NCI-H2029 treated with DMSO at 0.1 percent for 48 hours (cell line): ENCODE data around the gene UMPS.
"Not testable (repeated sequence)": the region's sequence is repeated elsewhere in the genome, so short reads cannot be mapped to it uniquely, and the experiment has no call there.

Source experiments
- DNase-seq: peaks from one replicate; lab custom pipeline; 2025; lab: John Stamatoyannopoulos, UW

UMPS gene

DNA sequence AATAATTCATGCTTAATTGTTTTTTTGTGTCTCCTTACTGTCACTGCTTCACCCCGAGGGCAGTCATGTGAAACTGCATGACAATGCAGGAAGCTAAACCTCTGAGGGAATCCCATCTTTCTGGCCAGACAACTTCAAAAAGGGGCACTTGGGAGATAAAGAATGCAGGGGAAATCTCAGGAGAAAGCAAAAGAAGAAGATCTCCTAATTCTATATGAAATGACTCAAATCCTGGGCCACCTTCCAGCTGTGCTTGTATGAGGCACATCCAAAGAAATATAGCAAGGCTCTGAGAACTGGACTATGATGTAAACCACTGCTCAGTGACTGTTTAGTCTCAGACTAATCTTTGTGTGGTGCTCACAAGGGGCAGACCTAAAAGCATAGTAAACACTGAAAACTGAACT is 22.6 kb upstream of the UMPS start:
- no peak for DNase-seq

DNA sequence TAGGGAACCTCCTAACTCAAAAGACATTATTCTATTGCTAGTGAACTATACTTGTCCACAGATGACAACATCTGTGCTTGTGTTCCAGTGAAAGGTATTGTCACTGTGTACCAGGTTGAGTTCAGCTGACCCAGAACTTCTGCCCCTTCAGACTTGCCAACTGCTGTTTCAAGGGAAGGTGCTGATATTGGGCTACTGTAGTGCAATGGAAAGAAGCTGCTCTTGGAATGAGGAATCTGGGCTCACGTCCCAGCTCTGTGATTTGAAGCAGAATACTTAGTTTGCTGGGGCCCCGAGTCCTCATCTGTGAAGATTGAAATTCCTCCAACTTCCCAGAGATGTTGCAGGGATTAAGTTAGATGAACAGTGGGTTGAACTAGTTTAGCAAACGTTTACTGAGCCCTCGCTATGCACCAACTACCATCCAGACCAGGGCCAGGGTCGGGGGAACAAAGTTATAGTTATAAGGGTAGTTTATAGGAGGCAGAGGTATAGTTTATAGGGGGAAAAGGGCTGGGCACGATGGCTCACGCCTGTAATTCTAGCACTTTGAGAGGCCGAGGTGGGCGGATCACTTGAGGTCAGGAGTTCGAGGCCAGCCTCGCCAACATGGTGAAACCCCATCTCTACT is 15.9 kb upstream of the UMPS start:
- DNase-seq: no peak

DNA sequence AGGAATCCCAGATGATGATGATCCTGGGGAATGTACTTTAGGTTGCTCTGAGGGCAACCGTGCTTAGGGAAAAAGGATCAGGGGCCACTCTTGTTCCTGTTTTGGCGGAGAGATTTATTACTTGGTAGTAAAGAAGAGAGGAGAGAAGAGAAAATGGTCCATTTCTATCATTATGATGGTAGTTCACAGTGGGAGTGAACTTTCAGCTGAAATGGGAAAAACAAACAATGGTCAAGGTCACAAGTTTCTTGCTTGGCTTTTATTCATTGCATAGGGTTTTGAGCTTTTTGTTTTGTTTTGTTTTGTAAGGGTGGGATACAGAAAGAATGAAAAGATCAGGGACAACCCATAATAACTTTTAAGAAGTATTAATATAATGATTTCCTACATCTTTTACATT is 7.7 kb upstream of the UMPS start:
- no peak for DNase-seq

DNA sequence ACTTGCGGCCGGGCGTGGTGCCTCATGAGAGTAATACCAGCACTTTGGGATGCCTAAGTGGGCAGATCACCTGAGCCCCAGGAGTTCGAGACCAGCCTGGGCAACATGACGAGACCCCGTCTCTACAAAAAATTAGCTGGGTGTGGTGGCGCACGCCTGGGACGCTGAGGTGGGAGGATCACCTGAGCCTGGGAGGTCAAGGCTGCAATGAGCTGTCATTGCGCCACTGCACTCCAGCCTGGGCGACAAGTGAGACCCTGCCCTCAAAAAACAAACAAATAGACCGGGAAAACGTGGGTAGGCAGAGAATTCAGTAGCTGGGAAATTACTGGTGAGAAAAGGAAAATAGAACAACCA is 667 bp downstream of the UMPS start:
- no peak for DNase-seq

DNA sequence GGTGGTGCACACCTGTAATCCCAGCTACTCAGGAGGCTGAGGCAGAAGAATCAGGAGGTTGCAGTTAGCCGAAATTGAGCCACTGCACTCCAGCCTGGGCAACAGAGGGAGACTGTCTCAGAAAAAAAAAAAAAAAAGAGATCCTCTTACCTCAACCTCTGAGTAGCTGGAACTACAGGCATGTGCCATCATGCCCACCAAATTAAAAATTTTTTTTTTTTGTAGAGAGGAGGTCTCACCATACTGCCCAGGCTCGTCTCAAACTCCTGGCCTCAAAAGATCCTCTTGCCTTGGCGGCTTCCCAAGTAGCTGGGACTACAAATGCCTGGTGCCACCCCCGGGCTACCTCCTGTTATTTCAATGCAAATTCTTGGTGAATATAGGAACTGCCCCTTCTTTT is 1.5 kb downstream of the UMPS start:
- DNase-seq: no peak

DNA sequence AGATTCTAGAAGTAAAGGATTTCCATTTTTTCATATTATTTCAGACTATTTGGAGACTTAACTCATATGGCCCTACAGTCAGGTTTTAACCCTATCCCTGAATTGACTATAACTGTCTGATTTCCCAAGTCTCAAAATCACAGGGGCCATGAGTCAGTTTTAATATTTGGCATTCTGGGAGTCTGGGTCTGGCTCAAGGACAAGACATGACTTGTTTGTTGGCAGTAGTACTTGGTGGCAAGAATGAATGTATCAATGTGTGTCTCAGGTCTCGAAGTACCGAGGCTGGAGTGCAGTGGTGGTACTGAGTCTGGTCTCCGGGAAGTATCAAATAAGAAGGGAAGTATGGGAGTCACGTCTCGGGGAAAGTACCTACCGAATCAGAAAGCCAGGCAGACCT is 10.8 kb downstream of the UMPS start:
- DNase-seq: no peak

DNA sequence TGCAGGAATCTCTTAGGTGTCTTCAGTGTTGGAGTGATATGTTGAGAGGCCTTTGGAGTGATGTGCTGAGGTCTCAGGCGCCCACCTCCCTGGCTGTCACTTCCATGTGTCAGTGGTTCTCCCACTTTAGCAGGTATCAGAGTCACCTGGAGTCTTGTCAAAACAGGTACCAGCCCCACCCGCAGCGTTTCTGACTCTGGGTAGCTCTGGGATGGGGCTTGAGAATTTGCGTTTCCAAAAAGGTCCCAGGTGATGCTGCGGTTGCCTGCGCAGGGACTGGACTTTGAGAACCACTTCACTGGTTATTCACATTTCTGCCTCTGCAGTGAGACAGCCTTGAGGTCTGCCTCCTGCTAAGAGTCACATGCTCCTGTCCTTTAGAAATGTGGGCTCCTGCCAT is 15.5 kb downstream of the UMPS start:
- DNase-seq: no peak

DNA sequence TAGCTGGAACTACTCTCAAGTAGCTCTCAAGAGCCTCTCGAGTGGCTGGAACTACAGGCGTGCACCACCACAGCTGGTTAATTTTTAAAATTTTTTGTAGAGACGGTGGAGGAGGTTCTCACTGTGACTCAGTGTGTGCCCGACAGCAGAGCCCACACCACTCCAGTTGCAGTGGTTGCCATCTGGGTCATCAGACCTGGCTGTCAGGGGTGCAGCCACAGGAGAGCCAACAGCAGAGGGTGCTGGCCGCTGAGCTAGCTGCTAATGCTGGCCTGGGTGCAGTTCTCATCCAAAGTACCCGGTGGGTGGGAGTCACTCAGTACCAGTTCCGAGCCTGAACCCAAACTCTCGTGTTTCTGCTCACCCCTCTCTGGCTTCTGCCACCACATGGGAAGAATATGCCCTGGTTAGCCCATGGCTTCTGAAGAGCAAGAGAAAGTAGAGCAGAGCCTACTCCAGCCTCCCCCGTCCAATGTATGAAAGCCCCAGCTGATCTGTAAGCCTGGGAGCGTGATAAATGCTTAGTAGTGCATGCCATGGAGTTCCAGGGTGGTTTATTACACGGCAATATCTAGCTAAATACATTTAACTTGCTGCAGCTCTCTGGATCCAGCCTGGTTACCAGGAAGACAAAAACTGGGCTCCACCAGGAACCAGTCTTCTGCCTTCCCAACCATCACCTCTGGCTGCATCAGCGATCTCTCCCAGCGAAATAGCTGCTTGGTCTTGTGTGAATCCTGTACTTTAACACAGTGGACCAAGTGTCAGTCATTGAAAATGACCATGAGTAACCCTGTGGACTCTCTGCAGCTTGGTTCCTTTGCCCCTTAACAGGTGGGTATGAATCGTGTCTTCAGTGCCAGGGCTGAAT is 17.1 kb downstream of the UMPS start:
- no peak for DNase-seq

DNA sequence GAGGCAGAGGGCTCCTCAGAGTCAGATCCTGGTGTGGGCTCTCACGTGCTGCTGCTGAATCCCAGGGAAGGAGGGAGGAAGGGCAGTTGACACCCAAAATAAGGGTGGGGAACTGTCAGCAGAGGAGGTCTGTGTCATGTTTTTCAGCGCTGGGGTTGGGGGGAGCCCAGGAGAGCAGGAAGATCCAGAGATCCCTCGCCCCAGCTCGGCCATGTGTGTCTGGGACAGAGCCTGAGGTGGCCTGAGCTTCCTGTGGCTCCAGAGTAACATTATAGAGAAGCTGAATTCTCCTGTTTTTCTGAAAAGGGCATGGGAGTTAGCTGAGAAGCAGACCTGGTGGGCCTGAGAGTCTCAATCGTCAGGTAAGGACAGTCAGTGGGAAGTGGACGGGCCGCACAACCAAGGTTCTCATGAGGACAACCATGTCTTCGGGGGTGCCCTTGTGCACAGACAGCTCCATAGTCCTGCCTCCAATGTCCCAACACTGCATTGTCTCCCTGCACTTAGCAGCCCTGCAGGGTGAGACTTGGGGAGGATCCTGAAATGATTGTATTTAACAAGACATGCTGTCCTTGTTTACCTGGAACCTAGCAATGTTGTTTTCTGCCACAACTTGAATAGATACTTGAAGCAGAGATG is 18.4 kb downstream of the UMPS start:
- DNase-seq: no peak

DNA sequence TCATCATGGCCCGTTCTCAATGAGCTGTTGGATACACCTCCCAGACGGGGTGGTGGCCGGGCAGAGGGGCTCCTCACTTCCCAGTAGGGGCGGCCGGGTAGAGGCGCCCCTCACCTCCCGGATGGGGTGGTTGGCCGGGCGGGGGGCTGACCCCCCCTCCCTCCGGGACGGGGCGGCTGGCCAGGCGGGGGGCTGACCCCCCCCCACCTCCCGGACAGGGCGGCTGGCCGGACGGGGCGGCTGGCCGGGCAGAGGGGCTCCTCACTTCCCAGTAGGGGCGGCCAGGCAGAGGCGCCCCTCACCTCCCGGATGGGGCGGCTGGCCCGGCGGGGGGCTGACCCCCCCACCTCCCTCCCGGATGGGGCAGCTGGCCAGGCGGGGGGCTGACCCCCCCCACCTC is 19.6 kb downstream of the UMPS start:
- DNase-seq: not testable (repeated sequence)

DNA sequence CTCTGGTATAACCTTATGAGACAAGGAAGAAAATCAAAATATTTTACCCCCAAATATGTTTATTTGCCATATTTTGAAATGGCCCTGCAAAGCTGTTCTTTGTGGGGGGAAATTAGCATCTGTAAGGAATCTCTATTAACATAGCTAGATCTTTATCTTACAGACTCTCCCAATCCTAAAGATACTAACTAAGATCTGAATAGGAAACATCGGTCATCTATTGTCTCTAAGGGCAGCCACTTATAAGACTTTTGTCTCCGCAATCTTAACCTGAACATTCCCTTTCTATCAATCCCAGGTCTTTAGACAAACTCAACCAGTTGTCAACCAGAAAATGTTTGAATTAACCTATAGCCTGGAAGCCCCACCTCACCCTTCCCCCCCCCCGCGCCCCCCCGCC is 21.2 kb downstream of the UMPS start:
- no peak for DNase-seq

DNA sequence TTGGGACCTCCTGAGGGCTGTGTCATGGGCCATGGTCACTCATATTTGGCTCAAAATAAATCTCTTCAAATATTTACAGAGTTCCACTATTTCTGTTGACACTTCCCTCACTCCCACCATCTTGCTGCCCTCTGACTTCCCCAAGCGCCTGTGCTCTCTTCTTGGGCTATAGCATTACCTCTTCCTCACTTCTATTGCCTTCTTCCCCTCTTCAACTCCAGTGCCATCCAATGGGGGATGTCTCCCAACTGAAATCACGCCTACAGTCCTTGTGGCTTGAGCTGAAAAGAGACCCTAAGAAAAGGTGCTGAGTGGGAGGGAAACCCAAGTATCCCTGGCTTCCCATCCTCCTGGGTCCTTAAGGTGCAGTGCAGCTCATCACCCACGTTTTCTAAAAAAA is 21.8 kb downstream of the UMPS start:
- DNase-seq: no peak

DNA sequence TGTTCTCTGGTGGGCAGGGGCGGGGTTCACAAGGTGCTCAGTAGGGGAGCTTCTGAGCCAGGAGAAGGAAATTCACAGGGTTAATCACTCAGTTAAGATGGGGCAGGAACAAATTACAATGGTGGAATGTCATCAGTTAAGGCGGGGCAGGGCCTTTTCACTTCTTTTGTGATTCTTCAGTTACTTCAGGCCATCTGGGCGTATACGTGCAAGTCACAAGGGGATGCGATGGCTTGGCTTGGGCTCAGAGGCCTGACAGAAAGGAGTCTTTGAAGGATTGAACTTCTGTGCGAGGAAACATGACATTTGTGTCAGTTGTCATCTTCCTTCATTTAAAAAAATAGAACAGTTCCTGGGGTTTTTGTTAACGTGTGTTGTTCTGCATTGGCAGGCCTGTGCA is 27.7 kb downstream of the UMPS start:
- DNase-seq: not testable (repeated sequence)

DNA sequence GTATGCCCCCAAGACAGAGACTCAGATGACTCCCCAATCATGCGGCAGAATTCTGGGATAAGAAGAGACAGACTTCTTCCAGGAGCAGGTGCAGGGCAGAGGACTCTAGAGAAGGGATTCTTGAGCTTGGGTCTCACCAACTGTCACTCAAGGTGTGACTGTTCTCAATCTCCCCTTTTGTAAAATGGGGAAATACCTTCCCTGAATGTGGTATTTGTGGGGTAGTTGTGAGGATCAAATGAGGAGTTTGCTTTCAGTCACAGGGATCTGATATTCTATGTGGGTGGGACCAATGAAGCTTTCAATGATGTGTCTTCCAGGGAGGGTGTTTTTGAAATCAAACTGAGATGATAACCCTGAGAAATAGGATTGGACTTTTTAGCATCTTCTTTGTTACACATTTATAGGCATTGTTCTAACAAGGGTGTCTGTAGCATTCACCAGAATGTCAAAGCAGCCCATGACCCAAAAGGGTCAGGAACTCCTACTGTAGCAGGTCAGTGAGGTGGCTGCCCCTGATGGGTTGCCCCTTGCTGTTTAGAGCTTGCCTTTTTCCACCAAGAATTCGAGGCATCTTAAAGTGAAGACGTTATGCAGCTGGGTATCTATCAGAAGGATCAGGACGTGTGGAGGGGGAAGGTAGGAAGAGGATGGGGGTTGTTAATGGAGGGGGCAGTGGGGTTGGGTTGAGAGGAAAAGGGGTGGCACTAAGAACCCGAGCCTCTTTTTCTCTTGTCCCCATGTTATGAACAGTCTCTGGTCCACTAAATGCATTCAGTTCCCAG is 28.8 kb downstream of the UMPS start:
- no peak for DNase-seq

DNA sequence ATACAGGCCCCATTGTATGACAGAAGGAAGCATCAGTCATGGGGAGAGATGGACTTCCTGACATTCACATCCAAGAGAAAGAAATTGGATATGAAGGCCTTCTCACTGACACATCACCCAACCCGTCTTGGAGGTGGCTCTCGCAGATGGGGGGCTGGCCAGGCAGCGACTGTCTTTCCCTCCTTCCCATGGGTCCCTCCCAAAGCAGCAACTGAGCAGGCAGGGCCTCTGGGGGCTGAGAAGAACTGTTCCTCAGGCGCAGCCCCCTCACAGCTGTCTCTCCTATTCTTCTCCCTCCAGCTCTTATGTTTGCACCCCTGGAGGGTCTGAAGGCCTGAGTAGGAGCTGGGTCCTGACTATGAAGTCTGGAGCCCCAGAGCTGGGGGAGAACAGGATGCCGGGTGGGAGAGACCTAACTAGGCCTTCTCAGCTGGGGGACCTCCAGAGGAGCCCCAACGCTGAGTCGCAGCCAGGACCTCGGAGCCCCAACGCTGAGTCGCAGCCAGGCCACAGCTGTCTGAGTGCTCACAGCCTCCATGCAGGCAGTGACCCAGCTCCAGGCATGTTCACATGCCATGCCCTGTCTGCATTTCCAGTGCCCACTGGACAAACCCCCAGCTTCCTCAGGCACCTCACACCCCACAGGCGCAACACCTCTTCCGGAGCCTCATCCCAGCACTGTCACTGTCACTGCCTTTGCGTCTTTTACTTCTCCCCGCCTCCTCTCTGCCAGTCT is 29.6 kb downstream of the UMPS start:
- DNase-seq: no peak

DNA sequence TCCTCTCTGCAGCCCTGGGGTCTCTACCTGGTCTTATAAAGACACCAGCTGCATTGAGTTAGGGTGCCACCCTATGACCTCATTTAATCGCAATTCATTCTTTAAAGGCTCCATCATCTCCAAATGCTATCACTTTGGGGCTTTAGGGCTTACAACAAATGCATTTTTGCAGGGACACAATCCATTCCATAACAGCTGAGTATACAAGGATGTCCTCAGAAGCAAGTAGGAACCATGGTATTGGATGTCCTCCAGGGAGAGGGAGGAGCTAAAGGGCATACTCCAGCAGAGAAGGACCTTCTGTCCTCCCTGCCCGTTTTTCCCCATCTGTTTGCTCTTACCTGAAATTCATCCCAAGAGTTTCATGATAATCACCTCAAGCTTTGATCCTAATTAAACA is 30.3 kb downstream of the UMPS start:
- peak; percentile 70 for DNase-seq

DNA sequence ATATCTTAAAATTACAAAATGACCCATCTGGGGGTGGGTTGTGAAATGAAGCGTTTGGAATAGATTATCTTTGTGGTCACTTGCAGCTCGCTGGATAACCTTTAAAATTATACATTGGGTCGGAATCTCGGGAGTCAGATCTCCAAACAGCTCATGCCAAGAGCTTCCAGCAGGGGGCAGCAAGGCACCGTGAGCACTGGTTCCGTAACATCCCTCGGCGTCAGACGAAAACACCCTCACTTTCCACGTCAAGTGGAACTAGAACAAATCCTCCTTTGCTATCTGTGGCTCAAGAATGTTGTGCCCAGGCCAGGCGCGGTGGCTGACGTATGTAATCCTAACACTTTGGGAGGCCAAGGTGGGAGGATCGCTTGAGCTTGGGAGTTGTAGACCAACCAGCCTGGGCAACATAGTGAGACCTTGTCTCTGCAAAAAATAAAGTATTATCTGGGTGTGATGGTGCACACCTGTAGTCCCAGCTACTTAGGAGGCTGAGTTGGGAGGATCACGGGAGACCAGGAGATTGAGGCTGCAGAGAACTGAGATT is 31.1 kb downstream of the UMPS start:
- peak; percentile 70 for DNase-seq

DNA sequence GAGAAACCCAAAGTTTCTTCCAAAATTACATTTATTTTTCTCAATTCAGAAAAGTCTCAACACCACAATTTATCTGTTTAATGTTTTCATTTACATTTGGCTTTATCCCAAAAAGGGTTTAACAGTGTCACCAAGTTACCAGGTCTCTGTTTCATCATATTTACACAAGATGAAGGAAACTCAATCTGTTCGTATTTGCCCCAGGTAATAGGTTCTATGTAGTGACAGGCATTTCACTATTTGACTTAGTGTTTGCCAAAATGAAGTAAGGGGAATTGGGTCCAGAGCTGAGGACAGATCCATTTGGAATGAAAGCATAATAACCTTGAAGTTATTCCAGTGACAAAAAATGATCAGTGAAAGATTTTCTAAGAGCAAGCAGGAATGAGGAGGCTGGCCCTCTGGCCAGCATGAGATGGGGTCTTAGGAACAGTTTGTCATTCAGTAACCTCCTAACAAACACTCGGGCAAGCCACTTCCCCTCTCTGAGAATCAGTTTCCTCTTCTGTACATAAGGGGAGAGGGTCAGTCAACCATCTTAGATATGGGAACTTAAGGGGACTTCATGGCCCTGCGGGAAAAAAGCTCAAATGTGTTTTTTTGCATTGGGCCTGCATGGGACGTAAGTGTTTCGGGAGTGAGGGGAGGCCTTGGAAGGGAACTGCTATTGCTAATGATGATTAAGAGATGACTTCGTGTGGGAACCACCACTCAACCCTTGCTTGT is 31.8 kb downstream of the UMPS start:
- DNase-seq: no peak

DNA sequence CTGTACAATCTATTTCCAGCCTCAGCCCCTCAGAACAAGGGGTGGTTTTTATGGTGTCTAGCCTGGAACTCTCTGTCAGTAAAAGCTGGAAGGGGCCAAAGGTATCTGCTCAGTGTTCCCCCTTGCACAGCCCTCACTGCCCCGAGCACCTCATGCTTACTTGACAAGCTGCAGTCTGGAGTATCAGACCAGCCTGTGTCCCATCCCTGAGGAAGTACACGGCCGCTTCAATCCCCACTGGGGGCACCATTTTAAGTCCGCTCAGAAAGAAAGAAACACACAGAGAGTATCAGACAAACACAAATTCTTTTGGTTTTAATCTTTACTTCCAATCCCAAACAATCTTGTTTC is 32.4 kb downstream of the UMPS start:
- DNase-seq: no peak

DNA sequence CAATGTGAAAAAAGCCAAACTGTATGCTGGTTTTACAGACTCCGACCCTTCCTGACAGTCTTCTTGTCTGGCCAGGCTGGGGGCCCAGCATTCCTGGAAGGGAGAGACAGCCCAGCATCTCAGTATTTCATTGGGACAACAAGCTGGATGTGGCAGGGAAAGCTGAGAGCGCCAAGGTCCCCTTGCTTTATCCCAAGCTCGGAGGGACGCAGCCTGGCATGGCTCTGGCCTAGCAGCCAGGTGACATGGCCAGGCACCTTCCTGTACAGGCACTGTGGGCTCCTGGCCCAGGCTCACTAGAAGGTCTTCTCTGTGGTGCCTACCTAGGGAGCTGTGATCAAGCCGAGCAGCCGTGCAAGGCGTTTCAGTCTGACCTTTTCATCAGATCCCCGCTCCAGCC is 33.0 kb downstream of the UMPS start:
- no peak for DNase-seq
